Measurements from ENCODE around the gene AK9.
"Not testable (repeated sequence)": the region's sequence is repeated elsewhere in the genome, so short reads cannot be mapped to it uniquely, and the experiment has no call there.

- TF ChIP-seq, protein P1, sequence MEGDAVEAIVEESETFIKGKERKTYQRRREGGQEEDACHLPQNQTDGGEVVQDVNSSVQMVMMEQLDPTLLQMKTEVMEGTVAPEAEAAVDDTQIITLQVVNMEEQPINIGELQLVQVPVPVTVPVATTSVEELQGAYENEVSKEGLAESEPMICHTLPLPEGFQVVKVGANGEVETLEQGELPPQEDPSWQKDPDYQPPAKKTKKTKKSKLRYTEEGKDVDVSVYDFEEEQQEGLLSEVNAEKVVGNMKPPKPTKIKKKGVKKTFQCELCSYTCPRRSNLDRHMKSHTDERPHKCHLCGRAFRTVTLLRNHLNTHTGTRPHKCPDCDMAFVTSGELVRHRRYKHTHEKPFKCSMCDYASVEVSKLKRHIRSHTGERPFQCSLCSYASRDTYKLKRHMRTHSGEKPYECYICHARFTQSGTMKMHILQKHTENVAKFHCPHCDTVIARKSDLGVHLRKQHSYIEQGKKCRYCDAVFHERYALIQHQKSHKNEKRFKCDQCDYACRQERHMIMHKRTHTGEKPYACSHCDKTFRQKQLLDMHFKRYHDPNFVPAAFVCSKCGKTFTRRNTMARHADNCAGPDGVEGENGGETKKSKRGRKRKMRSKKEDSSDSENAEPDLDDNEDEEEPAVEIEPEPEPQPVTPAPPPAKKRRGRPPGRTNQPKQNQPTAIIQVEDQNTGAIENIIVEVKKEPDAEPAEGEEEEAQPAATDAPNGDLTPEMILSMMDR (IDR thresholded peaks at IDR 0.05; ENCODE audit: borderline replicate concordance, extremely low read depth, low read length, poor library complexity, severe bottlenecking): not testable (repeated sequence)
- TF ChIP-seq EZH2 (IDR thresholded peaks at IDR 0.05; ENCODE audit: borderline replicate concordance, low read depth, low read length, severe bottlenecking): not testable (repeated sequence)
These were observed 34.2 kb upstream of the AK9 start for GRCh38 chr6:109725250-109725649.

All from DND-41 (cell line).